ENCODE measurements around the gene SENP1.
"Not testable (repeated sequence)": the region's sequence is repeated elsewhere in the genome, so short reads cannot be mapped to it uniquely, and the experiment has no call there.

Gene SENP1

DNA sequence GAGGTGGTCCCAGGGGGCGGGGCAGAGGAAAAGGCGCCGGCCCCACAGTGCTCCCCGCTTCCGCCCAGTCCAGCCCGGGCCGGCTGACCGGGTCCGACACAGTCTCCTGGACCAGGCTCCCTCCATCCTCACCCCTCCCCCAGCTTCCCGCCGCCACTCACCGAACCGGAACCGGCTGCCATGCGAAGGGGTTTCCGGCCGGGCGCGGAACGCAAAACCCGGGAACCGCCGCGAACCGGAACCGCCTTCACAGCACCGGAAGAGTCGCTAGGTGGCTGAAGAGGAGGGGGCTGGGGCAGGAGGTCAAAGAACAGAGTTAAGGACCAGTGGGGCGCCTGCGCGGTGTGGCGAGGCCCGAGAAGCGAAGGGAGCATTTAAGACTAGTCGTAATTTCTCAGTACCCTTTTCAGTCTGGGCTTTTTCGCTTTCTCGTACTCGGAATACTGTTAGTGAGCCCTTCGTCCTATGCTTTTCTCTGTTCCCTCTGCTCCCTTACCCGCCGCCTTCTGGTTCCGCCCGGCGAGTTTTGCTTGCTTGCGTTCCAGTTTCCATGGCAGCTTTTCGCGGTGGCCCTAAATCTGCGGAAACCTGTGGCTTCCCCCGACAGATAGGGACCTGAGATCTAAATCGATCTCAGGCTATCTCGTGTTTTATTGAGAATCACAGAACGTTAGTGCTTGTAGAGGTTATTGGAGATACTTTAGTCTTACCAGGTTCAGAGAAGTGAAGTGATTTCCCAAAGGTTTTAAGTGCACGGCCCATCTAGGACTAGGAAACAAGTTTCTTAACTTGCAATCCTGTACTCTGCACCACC is at the start of gene SENP1:
SENP1 (minus strand) TSS at position 213 of the 814 bp plus-strand sequence. CDS start 4,607 bp downstream, outside the sequence.
- DNase-seq: peak; percentile 86

GRCh38 chr12:48151103-48151771 is 45.4 kb upstream of the SENP1 start:
- no peak for DNase-seq

DNA sequence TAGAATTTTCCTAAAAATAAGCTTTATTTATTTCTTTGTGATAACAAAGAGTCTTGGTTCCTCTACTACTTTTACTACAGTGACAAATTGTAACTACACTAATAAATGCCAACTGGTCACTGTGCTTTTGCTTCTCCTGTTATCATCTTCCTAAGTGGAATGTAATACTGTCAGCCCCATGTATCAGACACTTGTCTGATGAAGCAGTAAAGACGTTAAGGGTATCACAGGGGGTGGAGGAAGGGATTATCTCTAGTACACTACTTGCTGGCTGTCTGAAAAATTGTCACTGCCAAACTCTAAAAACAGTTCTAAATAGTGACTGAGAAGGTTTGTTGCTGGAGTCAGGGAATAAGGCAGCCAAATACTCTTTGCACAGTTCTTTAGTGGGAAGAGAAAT is 40.1 kb upstream of the SENP1 start:
- DNase-seq: no peak

GRCh38 chr12:48143898-48144297 is 38.0 kb upstream of the SENP1 start:
- DNase-seq: no peak

DNA sequence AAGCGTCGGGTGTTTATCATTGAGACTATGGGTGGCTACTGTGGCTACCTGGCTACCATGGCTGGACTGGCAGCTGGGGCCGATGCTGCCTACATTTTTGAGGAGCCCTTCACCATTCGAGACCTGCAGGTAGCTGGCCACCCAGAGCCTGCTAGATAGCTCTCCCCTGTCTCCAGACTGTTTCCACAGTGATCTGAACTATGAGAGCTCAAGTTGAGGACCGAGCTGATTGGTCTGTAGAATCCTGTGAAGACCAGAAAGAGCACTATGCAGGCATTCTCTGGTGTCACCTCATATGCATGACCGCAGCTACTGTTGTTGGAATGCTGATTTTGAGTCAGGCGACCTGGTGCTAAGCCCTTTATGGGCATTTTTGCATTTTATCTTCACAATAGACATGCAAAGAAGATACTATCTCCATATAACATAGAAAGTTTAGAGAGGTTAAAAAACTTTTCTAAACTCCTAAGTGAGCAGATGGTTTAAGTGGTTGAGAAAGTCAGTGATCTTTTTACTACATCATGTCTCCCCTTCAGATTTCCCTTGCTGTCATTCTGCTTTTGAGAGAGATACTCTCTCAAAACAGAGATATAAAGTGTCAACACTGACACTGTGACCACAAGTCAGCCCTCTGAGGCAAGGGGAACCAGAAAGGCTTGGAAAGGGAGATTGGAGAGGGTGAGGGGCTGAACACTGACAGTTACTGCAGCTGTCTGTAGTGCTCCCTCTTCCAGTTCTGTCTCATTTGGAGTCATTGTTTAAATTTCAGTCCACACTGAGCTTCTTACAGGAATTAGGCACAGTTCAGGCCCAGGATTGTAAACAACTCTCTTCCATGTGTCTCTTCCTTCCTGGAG is 37.2 kb upstream of the SENP1 start:
- no peak for DNase-seq

DNA sequence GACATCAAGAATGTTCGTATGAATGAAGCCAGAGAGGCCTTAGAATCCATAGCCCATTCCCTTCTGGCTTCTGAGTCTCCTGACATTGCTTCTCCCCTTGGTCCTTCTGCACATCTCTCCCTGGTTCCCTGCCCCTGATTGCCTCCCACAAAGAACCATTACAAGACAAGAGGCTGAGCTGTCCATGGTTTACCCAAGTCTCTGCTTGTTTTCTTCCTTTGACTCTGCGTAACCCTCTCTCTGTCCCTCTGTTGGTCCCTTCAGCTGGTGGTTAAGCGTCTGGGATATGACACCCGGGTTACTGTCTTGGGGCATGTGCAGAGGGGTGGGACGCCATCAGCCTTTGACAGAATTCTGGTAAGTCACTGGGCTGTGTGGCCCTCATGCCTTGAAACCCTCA is 29.1 kb upstream of the SENP1 start:
- no peak for DNase-seq

DNA sequence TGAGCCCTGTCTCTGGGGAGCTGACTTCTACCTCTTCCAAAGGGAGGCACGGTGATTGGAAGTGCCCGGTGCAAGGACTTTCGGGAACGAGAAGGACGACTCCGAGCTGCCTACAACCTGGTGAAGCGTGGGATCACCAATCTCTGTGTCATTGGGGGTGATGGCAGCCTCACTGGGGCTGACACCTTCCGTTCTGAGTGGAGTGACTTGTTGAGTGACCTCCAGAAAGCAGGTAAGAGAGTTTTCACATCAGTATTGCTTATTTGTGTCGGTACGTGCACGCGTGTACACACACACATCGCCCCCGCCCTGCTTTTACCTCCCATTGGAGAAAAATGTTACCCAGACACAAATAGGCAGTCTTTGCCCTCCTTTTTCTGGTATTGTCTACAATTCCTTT is 26.9 kb upstream of the SENP1 start:
- no peak for DNase-seq

- DNase-seq: no peak
These were observed 25.6 kb upstream of the SENP1 start for GRCh38 chr12:48131517-48131916.

- no peak for DNase-seq
These were observed 23.5 kb upstream of the SENP1 start for GRCh38 chr12:48129376-48129775.

DNA sequence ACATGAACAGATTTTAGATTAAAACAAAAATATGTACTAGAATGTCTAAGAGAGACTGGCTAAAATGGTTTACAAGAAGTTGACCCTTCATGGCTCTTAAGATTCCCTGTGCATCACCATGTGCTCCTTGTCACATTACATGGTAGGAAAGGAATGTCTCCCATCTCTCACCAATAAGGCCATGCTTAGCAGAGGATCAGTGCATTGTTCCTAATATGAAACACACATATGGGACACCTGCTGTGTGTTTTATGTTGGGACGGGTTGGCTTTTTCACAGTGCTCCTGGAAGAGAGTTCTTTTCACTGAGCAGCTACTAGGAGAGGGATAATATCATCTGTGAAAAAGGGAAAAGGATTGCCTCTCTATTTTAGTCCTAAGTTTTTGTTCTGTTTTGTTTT is 22.9 kb upstream of the SENP1 start:
- DNase-seq: no peak

DNA sequence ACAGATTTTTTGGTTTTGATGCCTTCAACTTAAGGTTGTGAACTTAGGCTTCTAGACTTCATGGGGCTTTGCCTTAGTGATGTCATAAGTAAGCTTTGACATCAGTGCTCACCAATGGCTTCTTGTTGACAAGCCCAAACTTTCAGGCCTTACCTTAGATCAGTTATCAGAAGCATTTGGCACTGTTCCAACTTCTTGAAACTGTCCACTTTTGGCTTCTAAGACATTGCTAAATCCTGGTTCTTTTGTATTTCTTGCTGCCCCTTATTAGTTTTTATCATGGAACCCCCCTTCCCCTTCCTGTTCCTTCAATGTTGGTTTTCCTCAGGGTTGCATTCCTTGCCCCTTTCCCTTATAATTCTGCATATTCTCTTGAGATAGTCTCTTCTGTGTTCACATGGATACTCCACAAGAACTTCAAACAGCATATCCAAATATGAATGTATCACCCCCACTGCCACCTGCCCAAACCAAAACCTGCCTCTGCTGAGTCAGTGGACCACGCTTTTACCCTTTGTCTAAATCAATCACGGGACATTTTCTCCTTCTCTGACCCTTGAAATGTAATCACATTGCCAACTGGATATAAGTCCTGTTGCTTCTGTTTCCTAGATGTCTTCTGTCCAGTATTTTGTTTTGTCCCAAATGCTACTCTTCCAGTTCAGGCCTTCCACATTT is 21.2 kb upstream of the SENP1 start:
- no peak for DNase-seq

DNA sequence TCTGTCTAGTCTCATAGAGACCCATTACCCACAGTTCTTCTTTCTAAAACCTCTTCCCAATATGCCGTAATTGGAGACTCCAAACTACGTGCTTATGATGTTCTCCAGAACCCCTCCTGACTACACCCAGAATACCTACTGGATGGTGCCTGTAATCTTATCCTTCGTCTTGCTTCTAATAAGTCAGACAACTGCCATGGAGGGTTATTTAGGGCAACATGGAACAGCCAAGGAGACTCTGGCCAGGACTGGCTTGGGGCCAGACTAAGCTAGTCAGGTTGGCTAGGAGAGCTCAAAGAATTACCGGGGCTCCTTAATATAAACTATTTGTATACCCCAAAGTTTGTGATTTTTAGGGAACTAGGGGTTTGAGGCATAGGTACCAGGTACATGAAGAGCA is 20.1 kb upstream of the SENP1 start:
- DNase-seq: peak; percentile 7

DNA sequence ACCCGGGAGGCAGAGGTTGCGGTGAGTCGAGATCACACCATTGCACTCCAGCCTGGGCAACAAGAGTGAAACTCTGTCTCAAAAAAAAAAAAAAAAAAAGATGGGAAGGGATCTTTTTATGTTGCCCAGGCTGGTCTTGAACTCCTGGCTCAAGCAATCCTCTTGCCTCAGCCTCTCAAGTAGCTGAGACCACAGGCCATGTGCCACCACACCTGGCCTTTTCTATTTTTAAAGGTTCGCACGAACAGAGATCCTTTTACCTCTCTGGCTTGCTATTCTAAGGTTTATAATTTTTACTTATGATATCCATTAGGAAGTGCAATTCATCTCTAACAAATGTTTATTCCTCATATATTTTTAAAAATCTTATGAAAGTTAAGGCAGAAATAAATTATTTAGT is 19.7 kb upstream of the SENP1 start:
- DNase-seq: not testable (repeated sequence)

GRCh38 chr12:48123169-48123568 is 17.3 kb upstream of the SENP1 start:
- no peak for DNase-seq

DNA sequence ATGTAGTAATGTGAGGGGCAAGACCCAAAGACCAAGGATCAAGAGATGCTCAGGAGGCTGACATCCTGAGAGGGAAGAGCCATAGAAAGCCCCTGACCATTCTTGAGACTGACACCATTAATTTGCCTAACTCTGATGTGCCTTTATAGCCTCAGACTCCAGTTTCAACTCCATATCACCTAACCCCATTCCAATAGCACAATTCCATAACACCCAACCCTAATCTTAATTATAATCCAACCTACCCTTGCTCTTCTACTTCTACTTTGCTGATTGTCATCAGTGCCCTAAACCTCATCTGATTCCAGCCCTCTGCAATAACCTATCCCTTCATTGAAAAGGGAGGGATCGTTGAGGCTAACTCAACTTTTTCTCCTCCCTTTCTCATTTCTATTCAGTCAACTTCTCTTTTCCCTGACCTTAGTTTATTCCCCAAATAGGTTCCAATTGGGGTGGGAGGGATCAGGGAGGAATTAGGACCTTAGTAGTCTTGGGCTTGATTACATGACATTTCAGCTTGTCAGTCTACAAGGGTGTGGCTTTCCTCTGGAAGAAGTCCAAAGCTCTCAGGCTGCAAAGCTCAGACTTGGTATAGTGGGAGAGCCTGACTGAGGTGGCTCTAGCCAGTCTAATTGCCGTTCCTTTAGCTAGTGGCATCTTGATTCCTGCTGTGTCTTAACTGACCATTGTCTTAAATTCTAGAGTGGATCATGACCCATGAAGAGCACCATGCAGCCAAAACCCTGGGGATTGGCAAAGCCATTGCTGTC is 16.4 kb upstream of the SENP1 start:
- DNase-seq: no peak

DNA sequence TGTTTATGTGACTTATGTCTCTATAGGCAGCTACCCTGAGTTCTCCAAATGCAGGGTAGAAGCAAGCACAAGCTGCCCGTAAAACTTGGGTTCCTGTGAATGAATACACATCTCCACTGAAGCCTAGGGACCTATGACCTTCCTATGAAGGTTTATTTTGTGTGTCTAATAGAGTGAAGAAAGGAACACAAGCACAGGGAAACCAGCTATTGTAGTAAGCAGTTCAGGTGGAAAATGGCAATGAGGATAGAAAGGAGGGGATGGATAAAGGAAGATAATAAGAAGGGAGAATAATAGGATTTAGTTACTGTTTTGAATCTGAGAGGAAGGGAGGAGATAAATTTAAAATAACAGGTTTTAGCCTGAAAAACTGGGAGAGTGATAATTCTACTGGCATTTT is 15.6 kb upstream of the SENP1 start:
- DNase-seq: no peak

GRCh38 chr12:48119834-48120195 is 13.9 kb upstream of the SENP1 start:
- DNase-seq: no peak

DNA sequence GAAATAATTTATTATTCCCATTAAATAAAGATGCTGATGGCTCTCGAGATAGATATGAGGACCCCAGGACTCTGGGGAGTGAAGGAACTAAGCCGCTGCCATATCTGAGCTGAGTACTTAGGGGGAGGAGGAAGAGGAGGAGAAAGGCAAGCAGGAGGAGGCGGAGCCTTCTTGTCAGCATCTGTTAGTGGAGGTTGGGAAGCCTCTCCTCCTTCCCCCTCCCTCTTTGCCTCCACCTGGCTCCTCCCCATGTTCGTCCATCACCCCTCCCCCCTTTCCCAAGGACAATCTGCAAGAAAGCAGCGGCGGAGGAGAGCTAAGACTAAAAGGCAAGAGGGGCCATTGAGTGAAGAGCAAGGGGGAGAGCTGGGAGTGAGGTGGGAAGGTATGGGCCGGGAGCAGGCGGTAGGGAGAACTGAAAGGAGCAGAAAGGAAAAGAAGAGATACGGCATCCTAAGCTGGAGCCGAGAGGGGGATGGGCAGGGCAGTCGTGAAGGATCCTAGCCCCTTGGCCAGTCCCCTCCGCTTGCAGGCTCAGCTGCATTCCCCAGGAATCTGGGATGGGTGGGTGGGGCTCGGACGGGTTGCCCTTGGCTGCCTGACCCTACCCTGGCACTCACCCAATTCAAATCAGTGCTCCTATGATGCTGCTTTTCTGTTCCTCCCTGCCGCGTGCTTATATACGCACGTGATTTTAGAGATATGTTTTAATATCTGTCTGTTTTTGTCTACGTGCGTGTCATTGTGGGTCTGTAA is 13.4 kb upstream of the SENP1 start, which contains the start of gene PFKM:
PFKM (plus strand) TSS at position 287 of the 756 bp plus-strand sequence. CDS start 3,411 bp downstream, outside the sequence.
- peak; percentile 88 for DNase-seq

- no peak for DNase-seq
These were observed 12.5 kb upstream of the SENP1 start for GRCh38 chr12:48118284-48118871.

GRCh38 chr12:48115957-48116356 is 10.1 kb upstream of the SENP1 start:
- no peak for DNase-seq

DNA sequence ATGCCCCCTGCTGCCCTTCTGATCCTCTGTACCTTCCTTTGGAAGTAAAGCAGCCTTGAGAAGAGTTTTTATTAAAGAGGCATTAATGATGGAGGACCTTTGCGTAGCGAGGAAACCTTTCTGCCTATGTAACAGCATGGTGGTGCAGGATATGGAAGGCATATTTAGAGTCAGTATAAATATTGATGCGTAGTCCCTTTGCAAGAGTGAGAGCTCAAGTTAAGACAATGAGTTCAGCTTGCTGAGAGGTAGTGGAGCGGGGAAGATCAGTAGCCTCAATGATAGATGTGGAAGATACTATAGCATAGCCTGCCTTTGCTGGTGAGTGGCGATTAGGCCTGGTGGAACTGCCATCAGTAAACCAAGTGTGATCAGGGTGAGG is 5.4 kb upstream of the SENP1 start:
- DNase-seq: not testable (repeated sequence)

Measured in NCI-H2171 (cell line).